OCI-LY3 (cell line): Measurements from ENCODE around the gene MINK1.

ENCODE experiments used
- H2AFZ ChIP-seq: fragments of 200-600, 300-600 bp; shearing (Covaris generic); 2 replicates; pipeline ENCODE4 v1.6.0; 2014; ENCODE audit warnings: antibody characterized with exemption, low read depth, low read length
- H3K27ac ChIP-seq: fragments of 200-600, 300-600 bp; sonication (generic); 2 replicates; pipeline ENCODE4 v1.5.1; 2014; ENCODE audit warnings: mild to moderate bottlenecking, low read length, moderate library complexity, mixed read lengths
- H3K27me3 ChIP-seq: fragments of 200-600, 300-600 bp; sonication (generic); 2 replicates; pipeline ENCODE4 v1.6.1; 2014; ENCODE audit warnings: low read depth, low read length, mixed read lengths
- H3K36me3 ChIP-seq: fragments of 200-600, 300-600 bp; sonication (generic); replicated peaks from 2 replicates; pipeline ENCODE3; 2014; ENCODE audit warnings: low read depth, low read length, mixed read lengths
- H3K4me1 ChIP-seq: fragments of 300-600, 200-600 bp; sonication (generic); 2 replicates; pipeline ENCODE4 v1.6.1; 2014; ENCODE audit warnings: low read length, mixed read lengths
- H3K4me2 ChIP-seq: fragments of 200-600, 300-600 bp; sonication (generic); 2 replicates; pipeline ENCODE4 v1.6.1; 2014; ENCODE audit warnings: low read length, mixed read lengths
- H3K4me3 ChIP-seq: fragments of 300-600, 200-600 bp; sonication (generic); 2 replicates; pipeline ENCODE4 v1.5.1; 2014; ENCODE audit warnings: antibody characterized with exemption, mild to moderate bottlenecking, low read length, moderate library complexity
- H3K79me2 ChIP-seq: fragments of 300-600, 200-600 bp; shearing (Covaris generic); 2 replicates; pipeline ENCODE4 v1.6.1; 2014; ENCODE audit warnings: mild to moderate bottlenecking, low read length, mixed read lengths
- H3K9ac ChIP-seq: fragments of 300-600, 200-600 bp; shearing (Covaris generic); 2 replicates; pipeline ENCODE4 v1.6.0; 2014; ENCODE audit warnings: mild to moderate bottlenecking, low read length, moderate library complexity
- H3K9me3 ChIP-seq: fragments of 200-600, 300-600 bp; shearing (Covaris generic); 2 replicates; pipeline ENCODE4 v1.6.1; 2014; ENCODE audit warnings: low read length, mixed read lengths; ENCODE audit not compliant: insufficient read depth
- H4K20me1 ChIP-seq: fragments of 200-600, 300-600 bp; sonication (generic); 2 replicates; pipeline ENCODE4 v1.6.1; 2016; ENCODE audit warnings: low read length, mixed read lengths; ENCODE audit not compliant: insufficient read depth
- EZH2phosphoT487 ChIP-seq: fragments of 200-600 bp; shearing (Covaris generic); IDR thresholded peaks from 2 replicates; pipeline ENCODE4 v1.6.1; 2018; ENCODE audit warnings: antibody characterized with exemption, mixed run types, low read depth
- TF ChIP-seq, protein P1 (sequence below): fragments of 200-600, 300-600 bp; sonication (generic); IDR thresholded peaks from 2 replicates; pipeline ENCODE4 v1.5.1; 2014; ENCODE audit warnings: antibody characterized with exemption, low read length, low read depth

Gene MINK1

DNA sequence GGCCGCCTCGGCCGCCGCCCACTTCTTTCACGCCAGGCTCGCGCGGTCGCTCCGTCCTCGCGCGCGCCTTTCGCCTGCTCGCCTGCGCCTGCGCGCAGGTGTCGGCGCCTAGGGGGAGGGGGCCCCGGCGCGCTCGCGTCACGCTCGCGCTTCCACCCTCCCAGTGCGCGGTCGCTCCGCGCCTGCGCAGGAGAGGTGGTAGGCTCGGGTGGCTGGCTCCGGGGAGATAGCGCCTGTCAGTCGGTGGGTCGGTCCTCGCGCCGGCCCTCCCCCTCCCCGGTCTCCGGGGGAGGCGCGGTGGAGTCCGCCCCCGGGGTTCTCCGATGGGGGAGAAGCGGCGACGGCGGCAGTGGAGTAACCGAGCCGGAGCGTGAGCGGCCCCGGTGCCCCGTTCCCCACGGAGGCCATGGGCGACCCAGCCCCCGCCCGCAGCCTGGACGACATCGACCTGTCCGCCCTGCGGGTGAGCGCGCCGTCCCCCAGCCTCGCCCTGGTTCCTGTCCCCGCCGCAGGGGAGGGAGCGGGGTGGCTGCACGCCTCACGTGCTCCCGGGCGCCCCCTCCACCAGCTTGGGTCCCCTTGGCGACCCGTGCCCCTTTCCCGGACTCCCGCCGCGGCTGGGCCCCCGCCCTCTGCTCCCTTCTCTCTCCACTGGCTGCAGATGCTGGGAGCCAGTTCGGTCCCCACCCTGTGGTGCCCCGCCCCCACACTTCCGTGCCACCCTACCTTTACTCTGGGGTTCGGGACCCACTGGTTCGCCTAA lies at the start of gene MINK1:
Gene MINK1 (plus strand): TSS at position 163 of the 763 bp plus-strand sequence. CDS start 244 bp downstream, at position 407.
- H3K9me3 ChIP-seq: no peaks in the 10 kb centered on the region
- peak within 1 kb of the TSS; percentile 100 for H3K4me3 ChIP-seq
- TF ChIP-seq, protein P1, sequence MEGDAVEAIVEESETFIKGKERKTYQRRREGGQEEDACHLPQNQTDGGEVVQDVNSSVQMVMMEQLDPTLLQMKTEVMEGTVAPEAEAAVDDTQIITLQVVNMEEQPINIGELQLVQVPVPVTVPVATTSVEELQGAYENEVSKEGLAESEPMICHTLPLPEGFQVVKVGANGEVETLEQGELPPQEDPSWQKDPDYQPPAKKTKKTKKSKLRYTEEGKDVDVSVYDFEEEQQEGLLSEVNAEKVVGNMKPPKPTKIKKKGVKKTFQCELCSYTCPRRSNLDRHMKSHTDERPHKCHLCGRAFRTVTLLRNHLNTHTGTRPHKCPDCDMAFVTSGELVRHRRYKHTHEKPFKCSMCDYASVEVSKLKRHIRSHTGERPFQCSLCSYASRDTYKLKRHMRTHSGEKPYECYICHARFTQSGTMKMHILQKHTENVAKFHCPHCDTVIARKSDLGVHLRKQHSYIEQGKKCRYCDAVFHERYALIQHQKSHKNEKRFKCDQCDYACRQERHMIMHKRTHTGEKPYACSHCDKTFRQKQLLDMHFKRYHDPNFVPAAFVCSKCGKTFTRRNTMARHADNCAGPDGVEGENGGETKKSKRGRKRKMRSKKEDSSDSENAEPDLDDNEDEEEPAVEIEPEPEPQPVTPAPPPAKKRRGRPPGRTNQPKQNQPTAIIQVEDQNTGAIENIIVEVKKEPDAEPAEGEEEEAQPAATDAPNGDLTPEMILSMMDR: no peak
- no peak for TF ChIP-seq EZH2phosphoT487
- peaks cover 39% of the 10 kb centered on the region for H3K79me2 ChIP-seq
- peak within 1 kb of the TSS; percentile 88 for H3K9ac ChIP-seq
- peaks cover 11% of the 10 kb centered on the region for H3K4me1 ChIP-seq
- peak within 1 kb of the TSS; percentile 100 for H3K4me2 ChIP-seq
- H2AFZ ChIP-seq: no peak within 1 kb of the TSS
- H3K36me3 ChIP-seq: no peaks in the 10 kb centered on the region
- H3K27ac ChIP-seq: peak within 1 kb of the TSS; percentile 52
- H4K20me1 ChIP-seq: peaks cover 14% of the 10 kb centered on the region
- no peaks in the 10 kb centered on the region for H3K27me3 ChIP-seq

- TF ChIP-seq, protein P1: no peak
- TF ChIP-seq EZH2phosphoT487: no peak
- no peak overlapping the region for H3K27ac ChIP-seq
- H3K36me3 ChIP-seq: no peaks in the 10 kb centered on the region
- H3K4me3 ChIP-seq: no peak overlapping the region
- no peak overlapping the region for H3K4me2 ChIP-seq
- H3K9ac ChIP-seq: no peak overlapping the region
- no peaks in the 10 kb centered on the region for H3K9me3 ChIP-seq
- H3K27me3 ChIP-seq: no peaks in the 10 kb centered on the region
- no peaks in the 10 kb centered on the region for H3K79me2 ChIP-seq
- H3K4me1 ChIP-seq: no peaks in the 10 kb centered on the region
- H4K20me1 ChIP-seq: no peaks in the 10 kb centered on the region
- H2AFZ ChIP-seq: no peak overlapping the region
Measured at GRCh38 chr17:4785311-4786105, 47.6 kb upstream of the MINK1 start.

DNA sequence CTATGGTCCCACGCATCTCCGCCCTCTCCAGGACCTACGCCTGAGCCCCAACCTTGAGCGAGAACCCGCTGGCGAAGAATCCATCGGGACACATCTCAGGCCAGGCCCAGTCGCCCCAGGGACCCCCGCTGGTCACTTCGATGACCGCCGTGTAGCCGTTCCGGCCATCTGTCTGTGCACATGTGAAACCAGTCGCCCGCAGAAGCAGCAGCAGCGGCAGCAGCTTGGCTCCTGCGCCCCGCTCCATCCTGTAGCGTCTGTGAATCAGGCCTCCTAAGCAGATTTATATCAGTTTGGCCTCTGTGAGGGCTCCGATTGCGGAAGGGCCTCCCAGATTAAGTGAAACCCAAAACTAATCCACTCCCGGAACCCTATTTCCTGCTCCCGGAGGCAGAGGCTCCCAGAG lies 47.0 kb upstream of the MINK1 start, which contains the start of gene VMO1:
Gene VMO1 (minus strand): TSS at position 259 of the 406 bp plus-strand sequence. CDS start 12 bp downstream, at position 247.
- TF ChIP-seq, protein P1: no peak
- no peak for TF ChIP-seq EZH2phosphoT487
- no peak within 1 kb of the TSS for H3K9ac ChIP-seq

DNA sequence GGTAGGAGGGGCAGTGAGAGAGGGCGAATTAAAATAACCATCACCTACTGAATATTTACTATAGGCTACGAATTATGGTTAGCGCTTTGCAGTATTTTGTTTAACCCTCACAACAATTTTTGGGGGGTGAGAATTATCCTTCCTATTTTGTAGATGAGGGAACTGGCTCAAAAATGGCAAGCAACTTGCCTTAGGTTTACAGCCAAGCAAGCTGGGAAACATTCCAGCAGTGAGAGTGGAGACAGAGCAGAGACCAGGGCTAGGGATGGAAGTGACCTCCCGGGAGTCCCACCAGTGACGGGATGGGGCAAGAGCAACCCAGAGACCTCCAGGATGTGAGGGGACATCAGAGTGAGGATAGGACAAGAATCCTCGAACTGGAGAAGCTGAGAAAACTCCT lies 46.6 kb upstream of the MINK1 start:
- no peaks in the 10 kb centered on the region for H3K36me3 ChIP-seq
- no peak overlapping the region for H2AFZ ChIP-seq
- no peak for TF ChIP-seq EZH2phosphoT487
- TF ChIP-seq, protein P1: no peak
- H3K4me1 ChIP-seq: peaks cover 3% of the 10 kb centered on the region; the same call in 1 of the 2 replicates
- no peaks in the 10 kb centered on the region for H3K79me2 ChIP-seq
- no peak overlapping the region for H3K4me2 ChIP-seq
- H3K27me3 ChIP-seq: no peaks in the 10 kb centered on the region
- H4K20me1 ChIP-seq: no peaks in the 10 kb centered on the region
- no peak overlapping the region for H3K4me3 ChIP-seq
- no peak overlapping the region for H3K27ac ChIP-seq
- no peaks in the 10 kb centered on the region for H3K9me3 ChIP-seq
- no peak overlapping the region for H3K9ac ChIP-seq

More for the DNA sequence above, 47.0 kb upstream of the MINK1 start, which contains the start of gene VMO1:
- H3K27ac ChIP-seq: no peak within 1 kb of the TSS
- H3K4me1 ChIP-seq: peaks cover 3% of the 10 kb centered on the region; the same call in 1 of the 2 replicates
- no peaks in the 10 kb centered on the region for H4K20me1 ChIP-seq
- H3K4me2 ChIP-seq: no peak within 1 kb of the TSS
- H3K4me3 ChIP-seq: no peak within 1 kb of the TSS
- no peaks in the 10 kb centered on the region for H3K79me2 ChIP-seq
- H2AFZ ChIP-seq: no peak within 1 kb of the TSS
- no peaks in the 10 kb centered on the region for H3K27me3 ChIP-seq
- no peaks in the 10 kb centered on the region for H3K36me3 ChIP-seq
- H3K9me3 ChIP-seq: no peaks in the 10 kb centered on the region
